ENCODE results near the gene MPC1L.

DNA sequence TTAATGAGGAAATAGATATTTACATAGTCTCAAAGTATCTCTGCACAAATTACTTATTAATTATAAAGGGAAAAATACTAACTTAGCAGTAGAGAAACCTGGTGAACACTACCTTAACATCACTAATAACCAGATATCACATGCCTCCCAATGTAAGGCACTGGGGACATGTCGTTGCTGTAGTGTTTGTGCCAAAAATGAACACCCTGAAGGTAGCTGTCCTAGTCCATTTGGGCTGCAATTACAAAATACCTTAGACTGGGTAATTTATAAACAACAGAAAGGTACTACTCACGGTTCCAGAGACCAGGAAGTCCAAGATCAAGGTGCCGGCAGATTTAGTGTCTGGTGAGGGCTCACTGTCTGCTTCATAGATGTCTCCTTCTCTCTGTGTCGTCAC, 10.7 kb upstream of the MPC1L start:
- no peak for TF ChIP-seq SIN3A (IDR thresholded peaks at IDR 0.05; ENCODE audit: borderline replicate concordance, insufficient read depth, low read length)
- no peak for TF ChIP-seq POLR2AphosphoS5 (IDR thresholded peaks at IDR 0.05; ENCODE audit: low read depth, low read length)
- TF ChIP-seq TAF1 (IDR thresholded peaks at IDR 0.05; ENCODE audit: borderline replicate concordance, insufficient read depth, low read length) = no peak
- no peak for TF ChIP-seq FOXP2 (optimal IDR thresholded peaks at IDR 0.05; ENCODE audit: borderline replicate concordance, extremely low read depth, extremely low read length, insufficient read depth)
